Skeletal muscle satellite cell (primary cell): ENCODE data around the gene PDZD11. TPM values are rescaled to one million over a fixed set of nuclear protein-coding genes. Genes with fewer than 3 reads are reported as not detected.
"Not testable (repeated sequence)": the region's sequence is repeated elsewhere in the genome, so short reads cannot be mapped to it uniquely, and the experiment has no call there.

ENCODE experiments used
- H3K27me3 ChIP-seq: 2 replicates; pipeline ENCODE4 v1.7.0; 2013; ENCODE audit warnings: low read length; ENCODE audit not compliant: control insufficient read depth, insufficient read depth
- H3K36me3 ChIP-seq: 2 replicates; pipeline ENCODE4 v1.7.0; 2013; ENCODE audit warnings: mild to moderate bottlenecking, control low read depth, low read length; ENCODE audit not compliant: insufficient read depth
- H3K4me1 ChIP-seq: 2 replicates; pipeline ENCODE4 v1.7.0; 2013; ENCODE audit warnings: low read length; ENCODE audit not compliant: control insufficient read depth, insufficient read depth
- H3K4me2 ChIP-seq: 2 replicates; pipeline ENCODE4 v1.7.0; 2013; ENCODE audit warnings: mild to moderate bottlenecking, low read length
- H3K4me3 ChIP-seq: 2 replicates; pipeline ENCODE4 v1.7.0; 2013; ENCODE audit warnings: low read length
- H3K9ac ChIP-seq: 2 replicates; pipeline ENCODE4 v1.7.0; 2013; ENCODE audit warnings: mild to moderate bottlenecking, low read depth, low read length, moderate library complexity
- H3K9me3 ChIP-seq: replicated peaks from 2 replicates; pipeline ENCODE4 v1.7.0; 2013; ENCODE audit warnings: mild to moderate bottlenecking, control low read depth, low read length
- total RNA-seq: library from RNA; depleted of rRNA; stranded (reverse); fragments of >200 nt; gene quantifications from 2 replicates; pipeline ENCODE4 v1.2.3, GENCODE V29; 2012; rRNA removed

Gene PDZD11
- total RNA-seq = 49.7 and 62.0 TPM in 2 replicates

DNA sequence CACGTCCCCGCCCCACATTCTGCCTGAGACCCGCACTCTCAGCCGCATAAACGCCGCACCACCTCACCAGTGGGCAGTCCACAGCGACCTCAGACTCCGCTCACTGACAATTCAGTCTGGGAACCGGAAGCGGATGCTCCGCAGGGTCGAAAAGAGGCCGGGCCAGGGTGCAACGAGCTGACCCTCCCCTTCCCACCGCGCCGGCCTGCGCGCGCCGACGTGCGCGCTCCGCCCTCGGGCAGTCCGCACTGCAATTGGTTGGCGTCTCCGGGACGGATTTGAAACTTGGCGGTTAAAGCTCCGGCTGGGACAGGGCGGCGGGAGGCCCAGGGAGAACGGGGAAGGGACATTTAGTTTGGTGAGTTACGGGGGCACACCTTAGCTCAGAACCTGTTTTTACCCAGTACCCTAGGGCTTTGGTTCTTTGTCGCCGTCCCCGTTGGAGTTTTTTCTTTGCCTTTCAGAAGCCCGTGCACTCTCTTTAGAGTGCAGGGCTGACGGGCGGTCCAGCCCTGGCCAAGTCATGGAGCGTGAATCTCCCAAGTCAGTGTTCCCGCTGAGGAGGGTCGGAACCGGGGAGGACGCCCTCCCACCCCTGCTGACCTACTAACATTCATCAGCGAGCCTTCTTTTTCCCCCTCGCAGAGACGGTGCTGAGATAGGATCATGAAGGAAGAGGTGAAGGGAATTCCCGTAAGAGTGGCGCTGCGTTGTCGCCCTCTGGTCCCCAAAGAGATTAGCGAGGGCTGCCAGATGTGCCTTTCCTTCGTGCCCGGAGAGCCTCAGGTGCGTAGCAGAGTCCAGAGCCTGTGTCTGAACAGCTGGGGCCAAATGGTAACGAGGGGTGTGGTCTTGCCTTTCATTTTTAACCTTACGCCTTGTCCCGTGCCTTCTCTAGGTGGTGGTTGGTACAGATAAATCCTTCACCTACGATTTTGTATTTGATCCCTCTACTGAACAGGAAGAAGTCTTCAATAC lies at the start of gene PDZD11, which contains the start of gene KIF4A:
Gene PDZD11 (minus strand): TSS at position 135 of the 978 bp plus-strand sequence. CDS start 586 bp downstream, outside the sequence.
Gene KIF4A (plus strand): TSS at position 312 of the 978 bp plus-strand sequence. CDS start 355 bp downstream, at position 667.
- no peaks in the 10 kb centered on the region for H3K27me3 ChIP-seq
- peaks cover 4% of the 10 kb centered on the region for H3K36me3 ChIP-seq
- H3K4me3 ChIP-seq = peak within 1 kb of the TSS; percentile 76
- H3K4me2 ChIP-seq = peak within 1 kb of the TSS; percentile 84
- no peaks in the 10 kb centered on the region for H3K9me3 ChIP-seq
- peaks cover 11% of the 10 kb centered on the region for H3K4me1 ChIP-seq
- peak within 1 kb of the TSS; percentile 87 for H3K9ac ChIP-seq

DNA sequence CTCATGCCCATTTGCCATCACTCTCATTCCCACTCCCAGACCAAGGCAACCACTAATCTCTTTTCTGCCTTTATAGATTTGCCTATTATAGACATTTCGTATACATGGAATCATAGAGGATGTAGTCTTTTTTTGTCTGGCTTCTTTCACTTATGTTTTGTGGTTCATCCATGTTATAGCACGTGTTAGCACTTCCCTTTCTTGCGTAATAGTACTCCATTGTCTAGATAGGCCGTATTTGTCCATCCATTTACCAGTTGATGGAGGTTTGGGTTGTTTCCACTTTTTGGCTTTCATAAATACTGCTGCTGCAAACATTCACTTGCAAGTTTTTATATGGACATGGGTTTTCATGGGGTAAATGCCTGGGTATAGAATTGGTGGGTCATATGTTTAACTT lies 48.6 kb upstream of the PDZD11 start:
- H3K4me3 ChIP-seq = no peak overlapping the region
- no peaks in the 10 kb centered on the region for H3K27me3 ChIP-seq
- H3K9me3 ChIP-seq = no peaks in the 10 kb centered on the region
- no peak overlapping the region for H3K9ac ChIP-seq
- no peaks in the 10 kb centered on the region for H3K36me3 ChIP-seq
- no peak overlapping the region for H3K4me2 ChIP-seq
- H3K4me1 ChIP-seq = no peaks in the 10 kb centered on the region

DNA sequence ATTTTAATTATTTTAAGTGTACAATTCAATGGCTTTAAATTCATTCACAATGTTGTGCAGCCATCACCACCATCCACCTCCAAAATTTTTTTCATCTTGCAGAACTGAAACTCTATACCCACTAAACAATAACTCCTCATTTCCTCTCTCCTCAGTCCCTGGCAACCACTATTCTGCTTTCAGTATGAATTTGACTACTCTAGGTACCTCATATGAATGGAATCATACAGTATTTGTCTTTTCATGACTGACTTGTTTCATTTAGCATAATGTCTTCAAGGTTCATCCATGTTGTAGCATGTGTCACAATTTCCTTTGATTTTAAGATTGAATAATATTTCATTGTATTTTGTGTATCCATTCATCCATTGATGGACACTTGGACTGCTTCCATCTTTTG lies 47.0 kb upstream of the PDZD11 start:
- Histone ChIP-seq H3K4me3 (no peak overlapping the region), H3K36me3 (no peaks in the 10 kb centered on the region), H3K4me1 (no peaks in the 10 kb centered on the region), H3K27me3 (no peaks in the 10 kb centered on the region), H3K9me3 (no peaks in the 10 kb centered on the region), H3K4me2 (no peak overlapping the region), H3K9ac (no peak overlapping the region)

GRCh38 chrX:70332600-70332999 lies 42.9 kb upstream of the PDZD11 start:
- H3K4me2 ChIP-seq = no peak overlapping the region
- no peaks in the 10 kb centered on the region for H3K27me3 ChIP-seq
- H3K9ac ChIP-seq = no peak overlapping the region
- no peaks in the 10 kb centered on the region for H3K9me3 ChIP-seq
- H3K36me3 ChIP-seq = no peaks in the 10 kb centered on the region
- no peak overlapping the region for H3K4me3 ChIP-seq
- no peaks in the 10 kb centered on the region for H3K4me1 ChIP-seq

DNA sequence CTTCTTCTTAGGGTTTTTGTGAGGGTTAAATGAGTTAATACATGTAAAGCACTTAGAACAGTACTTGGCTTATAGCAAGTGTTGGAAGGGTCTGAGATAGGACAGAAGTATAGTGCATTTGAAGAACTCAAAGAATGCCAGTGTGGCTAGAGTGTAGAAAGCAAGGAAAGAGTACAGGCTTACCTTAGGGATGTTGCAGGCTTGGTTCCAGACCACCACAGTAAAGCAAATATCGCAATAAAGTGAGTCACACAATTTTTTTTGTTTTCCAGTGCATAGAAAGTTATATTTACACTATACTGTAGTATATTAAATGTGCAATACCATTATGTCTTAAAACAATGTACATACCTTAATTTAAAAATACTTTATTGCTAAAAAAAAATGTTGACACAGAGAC lies 41.4 kb upstream of the PDZD11 start:
- Histone ChIP-seq H3K4me2 (no peak overlapping the region), H3K9me3 (no peaks in the 10 kb centered on the region), H3K4me3 (no peak overlapping the region), H3K9ac (no peak overlapping the region), H3K36me3 (no peaks in the 10 kb centered on the region), H3K27me3 (no peaks in the 10 kb centered on the region), H3K4me1 (no peaks in the 10 kb centered on the region)

GRCh38 chrX:70324326-70324725 lies 34.6 kb upstream of the PDZD11 start:
- H3K36me3 ChIP-seq = no peaks in the 10 kb centered on the region

DNA sequence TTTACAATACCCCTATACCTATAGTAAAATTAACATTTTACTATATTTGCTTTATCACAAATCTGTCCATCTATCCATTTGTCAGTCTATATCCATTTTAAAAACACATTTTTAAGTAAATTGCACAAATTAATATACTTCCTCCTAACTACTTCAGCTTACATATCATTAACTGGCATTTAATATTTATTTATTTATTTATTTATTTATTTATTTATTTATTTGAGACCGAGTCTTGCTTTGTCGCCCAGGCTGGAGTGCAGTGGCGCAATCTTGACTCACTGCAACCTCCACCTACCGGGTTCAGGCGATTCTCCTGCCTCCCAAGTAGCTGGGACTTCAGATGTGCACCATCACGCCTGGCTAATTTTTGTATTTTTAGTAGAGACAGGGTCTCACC lies 33.9 kb upstream of the PDZD11 start:
- not testable (repeated sequence) for H3K4me2 ChIP-seq, H3K36me3 ChIP-seq

More at GRCh38 chrX:70324326-70324725, 34.6 kb upstream of the PDZD11 start:
- no peaks in the 10 kb centered on the region for H3K27me3 ChIP-seq
- H3K4me2 ChIP-seq = no peak overlapping the region
- H3K4me3 ChIP-seq = no peak overlapping the region
- H3K9me3 ChIP-seq = no peaks in the 10 kb centered on the region
- H3K9ac ChIP-seq = no peak overlapping the region
- H3K4me1 ChIP-seq = no peaks in the 10 kb centered on the region

DNA sequence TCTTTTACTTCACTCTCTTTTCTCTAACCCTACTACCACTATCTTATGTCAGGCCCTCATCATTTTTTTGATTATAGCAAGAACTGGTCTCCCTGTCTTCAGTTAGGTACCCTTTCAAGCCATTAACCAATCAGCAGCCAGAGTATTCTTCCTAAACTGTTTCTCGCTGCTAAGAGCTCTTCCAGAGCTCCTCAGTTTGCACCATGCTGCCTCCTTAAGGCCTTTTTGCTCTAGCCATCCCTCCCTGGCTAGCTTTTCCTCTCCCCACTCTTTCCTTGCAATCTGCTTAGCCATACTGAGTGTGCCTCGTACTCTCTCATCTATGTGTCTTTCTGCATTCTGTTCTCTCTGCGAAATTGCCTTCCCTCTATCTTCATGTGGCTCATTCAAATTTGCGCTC lies 33.1 kb upstream of the PDZD11 start:
- no peak overlapping the region for H3K4me3 ChIP-seq
- H3K36me3 ChIP-seq = no peaks in the 10 kb centered on the region
- no peaks in the 10 kb centered on the region for H3K9me3 ChIP-seq
- no peak overlapping the region for H3K4me2 ChIP-seq
- no peaks in the 10 kb centered on the region for H3K27me3 ChIP-seq
- no peak overlapping the region for H3K9ac ChIP-seq
- H3K4me1 ChIP-seq = no peaks in the 10 kb centered on the region

More for the DNA sequence above, 33.9 kb upstream of the PDZD11 start:
- not testable (repeated sequence) for H3K9ac ChIP-seq, H3K4me3 ChIP-seq, H3K4me1 ChIP-seq, H3K9me3 ChIP-seq, H3K27me3 ChIP-seq

DNA sequence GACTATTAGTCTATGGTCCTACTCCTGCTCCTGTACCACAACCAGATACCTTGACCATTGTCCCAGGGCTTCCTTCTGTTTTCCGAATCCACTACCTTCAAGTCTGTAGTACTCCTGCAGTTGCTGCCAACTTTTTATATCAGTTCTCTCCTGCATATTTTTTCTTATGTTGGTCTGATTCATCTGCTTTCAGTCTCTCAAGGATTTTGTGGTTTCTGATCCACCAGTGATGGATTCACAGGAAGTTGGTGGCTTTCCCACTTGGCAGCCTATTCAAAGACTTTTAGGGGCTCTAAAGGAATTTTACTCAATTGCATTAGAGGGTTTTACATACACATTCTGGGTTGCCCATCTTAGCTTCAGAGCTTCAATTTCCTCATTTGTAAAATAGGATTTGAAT lies 23.8 kb upstream of the PDZD11 start:
- Histone ChIP-seq H3K27me3 (no peaks in the 10 kb centered on the region), H3K4me2 (no peak overlapping the region), H3K9me3 (no peaks in the 10 kb centered on the region), H3K36me3 (no peaks in the 10 kb centered on the region), H3K4me1 (no peaks in the 10 kb centered on the region), H3K4me3 (no peak overlapping the region), H3K9ac (no peak overlapping the region)

- Histone ChIP-seq H3K9me3 (no peaks in the 10 kb centered on the region), H3K4me2 (no peak overlapping the region), H3K4me1 (no peaks in the 10 kb centered on the region), H3K27me3 (no peaks in the 10 kb centered on the region), H3K9ac (no peak overlapping the region), H3K36me3 (peaks cover 3% of the 10 kb centered on the region), H3K4me3 (no peak overlapping the region)
Measured at GRCh38 chrX:70301716-70302115, 12.0 kb upstream of the PDZD11 start.

DNA sequence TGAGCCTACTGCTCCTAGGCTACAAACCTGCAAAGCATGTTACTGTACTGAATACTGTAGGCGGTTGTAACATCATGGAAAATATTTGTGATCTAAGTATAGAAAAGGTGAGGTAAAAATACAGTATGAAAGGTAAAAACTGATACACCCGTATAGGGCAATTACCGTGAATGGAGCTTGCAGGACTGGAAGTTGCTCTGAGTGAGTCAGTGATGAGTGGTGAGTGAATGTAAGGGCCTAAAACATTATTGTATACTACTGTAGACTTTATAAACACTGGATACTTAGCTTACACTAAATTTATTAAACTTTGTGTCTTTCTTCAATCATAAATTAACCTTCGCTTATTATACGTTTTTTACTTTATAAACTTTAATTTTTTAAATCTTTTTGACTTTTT lies 3.9 kb upstream of the PDZD11 start:
- H3K4me1 ChIP-seq = peaks cover 11% of the 10 kb centered on the region
- H3K4me3 ChIP-seq = no peak overlapping the region
- no peak overlapping the region for H3K4me2 ChIP-seq
- H3K9ac ChIP-seq = no peak overlapping the region
- no peaks in the 10 kb centered on the region for H3K9me3 ChIP-seq
- no peaks in the 10 kb centered on the region for H3K27me3 ChIP-seq
- H3K36me3 ChIP-seq = no peaks in the 10 kb centered on the region

- Histone ChIP-seq H3K4me2 (peak overlapping the region; percentile 82), H3K36me3 (peaks cover under 1% of the 10 kb centered on the region), H3K27me3 (no peaks in the 10 kb centered on the region), H3K4me1 (peaks cover 11% of the 10 kb centered on the region), H3K9me3 (no peaks in the 10 kb centered on the region), H3K4me3 (no peak overlapping the region), H3K9ac (peak overlapping the region; percentile 5)
Measured at GRCh38 chrX:70292788-70293187, 3.1 kb upstream of the PDZD11 start.
